Hippocampal formation (tissue), 2 donors: ENCODE measurements around the gene TFPI2.

Source experiments
- DNase-seq, 2 donors: peaks; one replicate each; lab custom pipeline; 2025; lab: John Stamatoyannopoulos, UW

Gene TFPI2

GRCh38 chr7:93910076-93910994, 19.8 kb upstream of the TFPI2 start:
- no peak for DNase-seq

- no peak for DNase-seq
These were observed 15.7 kb upstream of the TFPI2 start, which contains the start of gene GNGT1 for GRCh38 chr7:93906267-93906666. Gene GNGT1, plus strand, starts transcription at chr7:93906567. Its CDS starts 180 bp downstream, at chr7:93906747.

GRCh38 chr7:93902777-93903423, 12.3 kb upstream of the TFPI2 start:
- no peak for DNase-seq

- no peak for DNase-seq
These were observed 7.1 kb upstream of the TFPI2 start for GRCh38 chr7:93897680-93898079.

- DNase-seq, result no peak
These were observed 5.5 kb upstream of the TFPI2 start for GRCh38 chr7:93895859-93896600.

GRCh38 chr7:93894966-93895640, 4.5 kb upstream of the TFPI2 start:
- no peak for DNase-seq

GRCh38 chr7:93894426-93894825, 3.9 kb upstream of the TFPI2 start:
- no peak for DNase-seq

- DNase-seq, result no peak
These were observed 501 bp downstream of the TFPI2 start for GRCh38 chr7:93890041-93890463.

GRCh38 chr7:93889261-93889660, 1.3 kb downstream of the TFPI2 start:
- no peak for DNase-seq

- no peak for DNase-seq
These were observed 6.0 kb downstream of the TFPI2 start for GRCh38 chr7:93884541-93884940.

- DNase-seq, result no peak
These were observed 6.6 kb downstream of the TFPI2 start for GRCh38 chr7:93883917-93884345.

- DNase-seq, result no peak
These were observed 7.3 kb downstream of the TFPI2 start for GRCh38 chr7:93883078-93883916.

- no peak for DNase-seq
These were observed 8.1 kb downstream of the TFPI2 start for GRCh38 chr7:93882468-93882867.

- DNase-seq, result no peak
These were observed 11.2 kb downstream of the TFPI2 start for GRCh38 chr7:93879356-93879755.

GRCh38 chr7:93877742-93878141, 12.8 kb downstream of the TFPI2 start:
- DNase-seq, result no peak

GRCh38 chr7:93873998-93874574, 16.5 kb downstream of the TFPI2 start:
- DNase-seq, result no peak

GRCh38 chr7:93866886-93867285, 23.7 kb downstream of the TFPI2 start:
- DNase-seq, result no peak

- no peak for DNase-seq
These were observed 27.9 kb downstream of the TFPI2 start for GRCh38 chr7:93862651-93863050.

- DNase-seq, result no peak
These were observed 29.1 kb downstream of the TFPI2 start for GRCh38 chr7:93861325-93861949.

GRCh38 chr7:93860261-93860660, 30.3 kb downstream of the TFPI2 start:
- DNase-seq, result no peak
